ENCODE data around the gene EXD1.
"Not testable (repeated sequence)": the region's sequence is repeated elsewhere in the genome, so short reads cannot be mapped to it uniquely, and the experiment has no call there.

The EXD1 gene

DNA sequence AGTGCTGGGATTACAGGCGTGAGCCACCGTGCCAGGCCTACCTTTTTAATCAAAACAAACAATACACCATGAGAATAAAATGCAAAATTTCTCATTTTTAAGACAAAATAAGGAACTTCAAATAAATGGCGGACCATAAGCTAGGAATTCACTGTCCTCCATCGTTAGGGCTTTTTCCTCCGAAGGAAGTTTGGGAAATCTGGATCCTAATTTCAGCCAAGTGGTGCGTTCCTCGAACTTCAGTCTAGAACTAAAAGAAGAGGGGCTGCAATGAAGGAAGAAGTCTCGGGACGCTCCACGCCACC lies 260 bp downstream of the EXD1 start:
- no peak for DNase-seq

DNA sequence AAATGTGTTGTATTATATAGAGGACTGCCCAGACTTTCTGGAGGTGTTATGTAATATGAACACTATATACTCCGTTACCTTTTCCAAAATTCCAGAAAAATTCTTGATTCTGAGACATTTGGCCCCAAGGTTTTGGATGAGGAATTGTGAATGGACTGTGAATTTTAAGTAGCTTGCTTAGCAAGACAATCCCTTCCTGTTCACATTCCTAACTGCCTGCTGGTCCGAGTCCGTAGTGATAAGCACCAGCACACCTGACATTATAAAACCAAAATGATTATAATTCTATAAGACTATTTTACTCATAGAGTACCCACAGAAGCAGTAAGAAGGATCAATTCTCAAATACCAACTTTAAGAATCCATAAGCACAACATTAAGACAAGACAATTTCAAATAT lies 11.2 kb downstream of the EXD1 start:
- DNase-seq: no peak

DNA sequence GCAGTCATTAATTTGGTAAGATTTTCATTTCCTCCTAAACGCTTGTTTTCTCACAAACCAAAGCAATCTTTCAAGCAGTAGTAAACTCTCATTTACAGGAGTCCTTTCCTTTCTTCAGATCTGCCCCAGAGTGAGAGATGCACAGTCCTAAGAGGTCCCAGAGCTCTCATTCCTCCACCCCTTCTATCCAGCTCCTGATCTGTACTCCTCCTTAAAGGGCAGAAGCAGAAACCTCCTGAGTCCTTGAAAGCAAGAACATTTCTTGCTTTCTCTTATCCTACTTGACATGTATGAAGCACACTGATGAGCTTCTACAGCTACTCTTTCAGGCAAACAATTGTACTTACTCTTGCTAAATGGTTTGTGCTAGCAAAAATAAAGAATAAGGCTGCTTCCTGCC lies 11.7 kb downstream of the EXD1 start:
- DNase-seq: no peak

DNA sequence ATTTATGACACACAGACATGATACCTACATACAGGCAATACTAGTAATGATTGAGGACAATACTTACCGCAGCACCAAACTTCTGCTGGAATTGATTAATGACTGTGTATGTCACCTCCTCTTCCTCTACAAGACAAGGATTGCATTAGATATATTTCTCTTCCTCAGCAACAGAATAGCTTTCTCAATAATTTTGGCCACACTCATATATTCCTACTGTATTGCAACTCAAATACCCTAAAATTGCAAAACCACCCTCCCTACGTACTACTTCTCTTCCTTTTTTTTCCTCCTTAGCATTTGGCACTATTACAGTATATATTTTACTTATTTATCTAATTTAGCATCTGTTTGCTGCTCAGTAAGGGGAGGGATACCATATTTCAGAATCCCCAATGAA lies 14.8 kb downstream of the EXD1 start:
- DNase-seq: no peak

DNA sequence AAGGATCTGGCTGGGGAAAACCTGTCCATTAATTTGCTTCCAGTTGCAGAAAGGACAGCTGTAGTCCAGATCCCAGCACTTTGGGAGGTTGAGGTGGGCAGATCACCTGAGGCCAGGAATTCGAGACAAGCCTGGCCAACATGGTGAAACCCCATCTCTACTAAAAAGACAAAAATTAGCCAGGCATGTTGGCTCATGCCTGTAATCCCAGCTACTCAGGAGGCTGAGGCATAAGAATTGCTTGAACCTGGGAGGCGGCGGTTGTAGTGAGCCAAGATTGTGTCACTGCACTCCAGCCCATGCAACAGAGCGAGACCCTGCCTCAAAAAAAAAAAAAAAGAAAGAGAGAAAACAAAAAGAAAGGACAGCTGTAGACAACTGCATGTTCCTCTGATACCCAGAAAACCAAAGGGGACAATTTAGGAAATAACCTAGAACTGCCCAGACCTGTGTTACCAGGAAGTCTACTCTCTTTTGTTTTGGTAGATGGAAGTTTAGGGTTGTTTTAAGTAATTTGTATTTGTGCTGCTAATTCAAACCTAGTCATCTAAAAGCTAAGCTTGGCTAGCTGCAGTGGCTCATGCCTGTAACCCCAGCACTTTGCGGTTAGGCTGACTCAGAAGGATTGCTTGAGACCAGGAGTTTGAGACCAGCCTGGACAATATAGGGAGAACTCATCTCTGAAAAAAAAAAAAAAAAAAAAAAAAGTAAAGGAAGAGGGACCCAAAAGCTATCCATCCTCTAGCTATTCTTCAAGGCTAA lies 22.7 kb downstream of the EXD1 start:
- DNase-seq: no peak

DNA sequence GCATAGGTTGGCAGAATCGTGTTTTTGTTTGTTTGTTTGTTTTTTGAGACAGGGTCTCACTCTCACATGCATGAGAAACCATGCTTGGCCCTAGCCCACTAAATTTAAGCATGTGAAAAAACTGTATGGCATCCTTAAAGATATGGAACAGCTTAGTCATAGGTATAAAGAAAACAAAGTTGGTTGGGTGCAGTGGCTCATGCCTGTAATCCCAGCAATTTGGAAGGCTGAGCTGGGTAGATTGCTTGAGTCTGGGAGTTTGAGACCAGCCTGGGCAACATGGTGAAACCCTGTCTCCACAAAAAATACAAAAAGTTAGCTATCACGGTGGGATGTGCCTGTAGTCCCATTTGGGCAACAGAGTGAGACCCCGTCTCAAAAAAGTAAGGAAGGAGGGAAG lies 25.2 kb downstream of the EXD1 start:
- DNase-seq: no peak

DNA sequence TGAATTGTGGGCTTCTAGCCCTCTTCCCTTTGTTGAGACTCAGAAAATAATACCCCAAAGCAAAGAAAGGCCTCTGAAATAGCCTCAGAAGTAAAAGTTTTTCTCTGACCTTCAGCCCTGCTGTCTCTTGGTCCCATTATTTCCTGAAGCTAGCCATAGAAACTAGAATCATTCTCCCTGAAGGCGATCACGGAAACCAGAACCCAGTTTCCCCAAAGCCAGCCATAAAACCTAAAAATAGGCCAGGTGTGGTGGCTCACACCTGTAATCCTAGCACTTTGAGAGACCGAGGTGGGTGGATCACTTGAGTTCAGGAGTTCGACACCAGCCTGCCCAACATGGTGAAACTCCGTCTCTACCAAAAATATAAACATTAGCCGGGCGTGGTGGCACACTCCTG lies 27.2 kb downstream of the EXD1 start:
- DNase-seq: no peak

DNA sequence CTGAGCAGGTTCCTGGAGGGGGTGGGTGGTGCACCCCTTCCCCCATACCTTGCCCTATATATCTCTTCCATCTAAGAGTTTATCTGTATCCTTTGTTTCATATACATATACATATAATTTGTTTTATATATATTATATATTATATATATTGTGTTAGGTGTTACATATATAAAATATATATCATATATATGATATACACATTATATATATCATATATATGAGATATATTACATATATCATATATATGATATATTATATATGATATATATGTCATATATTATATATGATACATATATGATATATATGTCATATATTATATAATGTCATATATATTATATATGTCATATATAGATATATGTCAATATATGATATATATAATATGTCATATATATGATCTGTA lies 31.1 kb downstream of the EXD1 start:
- no peak for DNase-seq

DNA sequence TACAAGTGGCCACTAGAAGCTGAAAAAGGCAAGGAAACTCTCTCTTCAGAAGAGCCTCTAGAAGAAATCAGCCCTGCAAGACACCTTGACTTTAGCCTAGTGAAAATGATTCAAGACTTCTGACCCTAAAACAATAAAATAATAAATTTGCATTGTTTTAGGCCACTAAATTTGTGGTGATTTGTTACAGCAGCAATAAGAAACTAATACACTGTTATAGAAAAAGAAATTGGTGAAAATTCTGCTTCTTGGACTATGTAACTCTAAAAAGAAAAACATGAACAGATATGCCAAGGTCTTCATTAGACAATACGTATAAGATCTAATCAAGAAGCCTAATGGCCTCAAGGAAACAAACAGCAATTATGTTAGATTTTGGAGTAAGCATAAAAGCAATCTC lies 36.1 kb downstream of the EXD1 start:
- DNase-seq: no peak

DNA sequence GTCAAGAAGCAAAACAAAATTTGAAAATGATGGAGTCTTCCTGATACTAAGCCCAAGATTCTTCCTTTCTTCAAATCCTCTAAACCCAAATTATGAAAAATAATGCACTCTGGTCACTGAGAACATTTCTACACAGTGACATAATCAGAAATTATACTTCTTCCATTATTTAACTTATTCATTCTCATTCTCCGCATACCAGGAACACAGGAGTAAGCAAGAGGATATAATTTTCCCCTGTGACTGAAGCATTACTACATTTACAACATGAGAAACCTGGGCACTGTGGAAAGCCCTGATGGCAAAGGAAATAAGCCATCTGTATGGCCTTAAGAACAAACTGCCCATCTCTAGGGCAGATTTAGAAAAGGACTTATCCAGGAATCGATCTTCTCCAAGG lies 47.0 kb downstream of the EXD1 start:
- no peak for DNase-seq

DNA sequence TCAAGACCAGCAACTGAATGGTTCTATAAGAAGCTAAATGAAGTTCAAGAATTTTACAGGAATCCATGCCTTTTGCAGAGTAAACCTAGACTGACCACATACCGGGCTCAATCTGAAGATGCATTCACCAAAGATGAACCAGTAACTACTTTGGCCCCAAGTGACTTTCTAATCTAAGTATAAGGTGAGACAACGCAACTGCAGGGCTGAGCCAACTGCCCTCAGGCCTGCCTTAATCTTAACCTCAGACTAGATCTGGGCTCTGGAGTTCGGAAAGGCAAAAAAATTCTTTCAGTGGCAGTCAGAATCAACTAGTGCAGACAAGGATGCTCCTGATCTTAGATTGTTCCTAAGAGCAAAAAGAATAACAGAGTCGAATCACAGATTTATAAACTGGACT lies 48.3 kb downstream of the EXD1 start:
- DNase-seq: no peak

DNA sequence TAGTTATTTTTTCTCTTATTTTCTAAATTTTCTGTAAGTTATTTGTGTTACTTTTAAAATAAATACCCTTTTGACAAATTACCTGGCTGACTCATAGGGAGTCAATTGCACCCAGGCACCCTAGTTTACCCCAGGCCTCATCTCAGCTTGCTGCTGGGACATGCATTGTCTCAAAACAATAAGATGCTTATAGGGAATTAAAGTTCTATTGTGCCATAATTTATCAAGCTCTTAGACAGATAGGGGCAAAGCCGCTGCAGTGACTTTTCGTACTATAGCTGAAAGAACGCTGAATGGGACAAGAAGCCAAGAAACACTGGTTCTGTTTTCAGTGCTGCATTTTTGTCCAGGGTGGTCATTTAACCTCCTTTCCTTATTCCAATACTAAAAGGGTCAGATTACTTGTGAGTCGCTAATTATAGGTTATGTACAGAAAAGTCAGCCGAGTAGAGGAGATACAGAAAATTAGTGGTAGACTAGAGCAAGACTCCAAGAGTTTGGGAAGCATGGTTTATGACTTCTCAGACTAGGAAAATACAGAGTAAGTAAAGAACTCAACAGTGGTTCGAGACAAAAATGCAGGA lies 50.3 kb downstream of the EXD1 start:
- no peak for DNase-seq

DNA sequence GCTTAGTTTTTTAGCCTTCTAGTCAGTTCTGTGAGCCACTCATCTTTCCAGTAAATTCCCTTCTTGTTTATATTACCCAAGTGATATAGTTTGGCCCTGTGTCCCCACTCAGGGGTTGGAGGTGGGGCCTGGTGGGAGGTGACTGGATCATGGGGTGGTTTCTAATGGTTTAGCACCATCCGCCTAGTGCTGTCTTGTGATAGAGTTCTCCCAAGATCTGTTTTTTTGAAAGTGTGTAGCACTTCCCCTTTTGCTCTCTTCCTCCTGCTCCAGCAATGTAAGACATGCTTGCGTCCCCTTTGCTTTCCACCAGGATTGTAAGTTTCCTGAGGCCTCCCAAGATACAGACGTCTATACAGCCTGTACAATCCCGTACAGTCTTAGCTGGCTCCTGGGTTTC lies 60.8 kb downstream of the EXD1 start:
- DNase-seq: no peak

DNA sequence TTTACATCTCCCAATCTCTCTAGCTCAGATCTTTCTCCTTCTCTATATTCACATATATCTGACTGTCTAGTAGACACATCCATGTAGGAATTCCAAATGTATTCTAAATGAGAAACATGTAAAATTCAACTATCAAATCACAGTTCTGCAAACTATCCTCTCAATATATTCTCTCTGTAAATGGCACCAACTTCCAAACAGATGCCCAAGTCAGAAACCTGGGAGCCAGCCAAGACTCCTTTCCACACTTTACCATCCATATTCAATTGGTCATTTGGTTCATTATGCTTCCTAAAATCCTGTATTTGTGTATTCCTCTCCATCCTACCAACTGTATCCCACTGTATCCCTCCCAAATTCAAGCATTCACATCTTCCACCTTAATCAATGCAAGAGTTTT lies 61.5 kb downstream of the EXD1 start:
- DNase-seq: no peak

DNA sequence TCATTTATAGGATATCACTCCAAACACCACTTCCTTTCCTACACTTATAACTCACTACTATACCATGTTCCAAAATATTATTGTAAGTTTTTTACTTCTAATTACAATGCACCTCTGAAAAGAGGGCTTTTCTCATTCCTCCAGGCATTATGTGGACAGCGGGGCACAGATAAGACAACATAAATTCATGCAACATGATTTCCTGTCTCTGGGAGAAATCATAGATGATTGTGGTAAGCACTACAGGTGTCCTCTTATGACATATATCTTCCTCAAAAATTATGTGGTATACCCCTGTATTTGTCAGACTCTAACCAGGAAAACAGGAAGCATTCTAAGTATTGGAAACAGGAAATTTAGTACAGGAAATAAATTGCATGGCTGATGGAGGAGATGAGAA lies 68.8 kb downstream of the EXD1 start:
- no peak for DNase-seq

DNA sequence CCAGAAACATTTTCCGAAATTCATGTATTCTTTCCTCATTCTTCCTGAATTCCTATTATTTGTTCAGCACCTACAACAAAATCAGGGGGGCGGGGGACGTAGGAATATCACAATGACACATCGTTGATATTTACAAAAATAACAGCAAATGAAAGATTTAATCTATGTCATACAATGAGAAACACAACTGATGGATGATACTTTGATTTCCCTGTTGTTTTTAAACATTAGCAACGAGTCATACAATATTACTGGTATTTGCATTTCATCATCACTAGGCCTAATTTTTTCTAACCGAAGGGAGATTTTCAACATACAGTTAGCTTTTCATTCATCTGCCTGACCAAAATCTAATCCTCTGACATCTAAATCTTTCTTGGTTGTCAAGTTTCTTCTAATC lies 69.2 kb downstream of the EXD1 start:
- DNase-seq: no peak

DNA sequence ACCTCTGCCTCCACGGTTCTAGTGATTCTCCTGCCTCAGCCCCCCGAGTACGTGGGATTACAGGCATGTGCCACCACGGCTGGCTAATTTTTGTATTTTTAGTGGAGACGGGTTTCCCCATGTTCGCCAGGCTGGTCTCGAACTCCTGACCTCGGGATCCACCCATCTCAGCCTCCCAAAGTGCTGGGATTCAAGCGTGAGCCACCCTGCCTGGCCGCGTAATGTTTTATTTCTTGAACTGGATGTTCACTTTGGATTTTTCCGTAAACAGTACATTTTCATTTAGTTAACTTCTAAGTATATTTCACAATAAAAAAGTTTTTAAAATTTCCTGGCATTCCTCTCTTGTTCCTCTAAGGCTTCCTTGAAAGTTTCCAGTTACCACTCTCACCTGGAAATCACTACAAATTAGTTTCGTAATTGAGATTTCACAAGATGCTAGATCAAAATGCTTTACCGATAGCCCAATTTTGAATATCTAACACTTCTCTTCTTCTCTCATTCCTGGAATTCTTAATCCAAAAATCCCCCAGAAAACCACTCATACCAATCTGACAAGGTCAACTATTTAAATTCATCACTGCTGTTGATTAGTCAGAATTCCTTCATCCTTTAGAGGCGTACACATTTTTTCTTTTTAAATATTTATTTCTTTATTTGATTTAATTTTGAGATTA lies 69.8 kb downstream of the EXD1 start:
- no peak for DNase-seq

DNA sequence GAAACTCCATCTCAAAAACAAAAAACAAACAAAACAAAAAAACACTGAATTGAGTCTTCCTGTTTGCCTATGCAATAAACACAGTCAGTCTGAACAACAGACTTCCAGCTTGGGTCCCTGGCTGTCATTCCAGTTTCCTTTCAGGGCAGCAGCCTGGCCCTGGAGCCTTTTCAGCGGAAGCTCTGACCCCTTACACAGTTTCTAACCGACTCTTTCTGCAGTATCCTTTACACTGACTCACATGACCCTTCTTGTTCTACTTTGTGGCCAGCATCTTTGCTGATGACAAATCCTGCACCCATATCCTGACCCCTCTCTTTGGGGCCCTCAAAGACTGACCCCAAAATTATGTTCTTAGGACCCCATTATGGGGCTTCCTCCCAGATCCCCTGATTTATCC lies 76.1 kb downstream of the EXD1 start:
- no peak for DNase-seq

DNA sequence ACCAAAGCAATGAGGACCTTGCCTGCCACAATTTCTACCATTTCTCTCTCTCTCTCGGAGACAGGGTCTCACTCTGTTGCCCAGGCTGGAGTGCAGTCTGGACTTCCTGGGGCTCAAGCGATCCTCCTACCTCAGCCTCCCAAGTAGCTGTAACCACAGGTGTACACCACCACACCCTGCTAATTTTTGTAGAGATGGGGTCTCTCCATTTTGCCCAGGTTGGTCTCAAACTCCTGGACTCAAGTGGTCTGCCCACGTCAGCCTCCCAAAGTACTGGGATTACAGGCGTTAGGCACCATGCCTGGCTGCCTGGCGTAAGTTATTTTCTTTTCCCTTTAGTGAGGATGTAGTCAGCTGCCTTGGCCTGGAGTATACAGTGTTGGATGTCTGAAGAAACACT lies 76.8 kb downstream of the EXD1 start:
- no peak for DNase-seq

DNA sequence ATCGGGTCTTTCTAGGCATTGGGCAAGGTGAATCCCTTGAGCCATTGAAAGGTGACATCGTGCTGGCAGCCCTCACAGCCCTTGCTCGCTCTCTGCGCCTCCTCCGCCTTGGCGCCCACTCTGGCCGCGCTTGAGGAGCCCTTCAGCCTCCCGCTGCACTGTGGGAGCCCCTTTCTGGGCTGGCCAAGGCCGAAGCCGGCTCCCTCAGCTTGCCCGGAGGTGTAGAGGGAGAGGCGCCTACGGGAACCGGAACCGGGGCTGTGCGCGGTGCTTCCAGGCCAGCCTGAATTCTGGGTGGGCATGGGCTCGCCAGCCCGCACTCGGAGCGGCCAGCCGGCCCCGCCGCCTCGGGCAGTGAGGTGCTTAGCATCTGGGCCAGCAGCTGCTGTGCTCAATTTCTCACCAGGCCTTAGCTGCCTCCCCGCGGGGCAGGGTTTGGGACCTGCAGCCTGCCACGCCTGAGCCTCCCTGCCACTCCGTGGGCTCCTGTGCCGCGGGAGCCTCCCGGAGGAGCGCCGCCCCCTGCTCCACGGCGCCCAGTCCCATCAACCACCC lies 79.0 kb downstream of the EXD1 start:
- no peak for DNase-seq

DNA sequence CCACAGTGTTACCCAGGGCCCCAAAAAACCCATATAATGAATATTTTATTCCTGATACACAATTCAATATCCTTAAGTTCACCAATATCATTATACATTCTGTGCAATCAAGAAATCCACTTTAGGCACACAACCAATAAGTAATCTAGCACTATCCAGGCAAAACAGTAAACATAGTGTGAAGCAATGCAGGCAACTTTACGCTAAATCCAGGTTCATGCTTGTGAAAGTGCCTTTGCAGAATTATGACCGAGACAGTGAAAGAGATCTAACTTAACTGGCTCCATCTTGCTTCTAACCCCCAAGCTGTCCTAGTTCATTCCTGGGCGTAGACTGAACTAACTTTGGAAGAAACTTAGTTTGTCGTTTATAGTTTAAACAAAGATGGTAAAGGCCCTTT lies 80.3 kb downstream of the EXD1 start:
- DNase-seq: no peak

DNA sequence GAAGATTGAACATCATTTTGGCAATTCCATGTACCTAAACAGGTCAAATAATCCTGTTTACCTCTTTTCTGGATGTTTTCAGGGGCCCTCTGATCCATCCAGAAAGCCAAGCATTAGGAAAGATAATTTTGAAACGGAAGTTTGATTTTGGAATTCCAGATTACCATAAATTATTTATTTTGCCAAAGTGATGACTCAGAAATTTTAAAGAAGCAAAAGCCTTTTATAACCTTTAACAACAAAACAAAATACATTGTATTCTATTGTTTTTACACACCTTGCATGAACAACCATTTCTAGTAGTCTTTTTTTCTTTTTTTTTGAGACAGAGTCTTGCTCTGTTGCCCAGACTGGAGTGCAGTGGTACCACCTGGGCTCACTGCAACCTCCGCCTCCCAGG lies 82.5 kb downstream of the EXD1 start:
- no peak for DNase-seq

DNA sequence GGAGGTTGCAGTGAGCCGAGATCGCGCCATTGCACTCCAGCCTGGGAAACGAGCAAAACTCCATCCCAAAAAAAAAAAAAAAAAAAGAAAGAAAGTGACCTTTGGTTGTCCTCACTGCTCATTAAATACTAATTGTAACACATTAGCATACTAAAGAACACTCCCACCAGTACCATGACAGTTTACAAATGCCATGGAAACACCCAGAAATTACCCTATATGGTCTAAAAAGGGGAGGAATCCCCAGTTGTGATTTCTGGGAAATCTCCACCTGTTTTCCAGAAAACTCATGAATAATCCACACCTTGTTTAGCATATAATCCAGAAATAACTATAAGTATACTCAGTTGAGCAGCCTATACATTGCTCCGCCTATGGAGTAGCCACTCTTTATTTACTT lies 90.9 kb downstream of the EXD1 start:
- DNase-seq: no peak

DNA sequence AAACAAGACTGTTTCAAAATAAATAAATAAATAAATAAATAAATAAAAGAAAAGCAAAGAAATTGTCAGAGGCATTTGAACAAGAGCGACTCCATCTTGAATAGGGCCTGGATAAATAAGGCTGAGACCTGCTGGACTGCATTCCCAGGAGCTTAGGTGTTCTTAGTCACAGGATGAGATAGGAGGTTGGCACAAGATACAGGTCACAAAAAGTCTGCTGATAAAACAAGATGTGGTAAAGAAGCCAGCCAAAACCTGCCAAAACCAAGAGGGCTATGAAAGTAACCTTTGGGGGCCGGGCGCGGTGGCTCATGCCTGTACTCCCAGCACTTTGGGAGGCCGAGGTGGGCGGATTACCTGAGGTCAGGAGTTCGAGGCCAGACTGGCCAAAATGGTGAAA lies 91.4 kb downstream of the EXD1 start:
- not testable (repeated sequence) for DNase-seq

DNA sequence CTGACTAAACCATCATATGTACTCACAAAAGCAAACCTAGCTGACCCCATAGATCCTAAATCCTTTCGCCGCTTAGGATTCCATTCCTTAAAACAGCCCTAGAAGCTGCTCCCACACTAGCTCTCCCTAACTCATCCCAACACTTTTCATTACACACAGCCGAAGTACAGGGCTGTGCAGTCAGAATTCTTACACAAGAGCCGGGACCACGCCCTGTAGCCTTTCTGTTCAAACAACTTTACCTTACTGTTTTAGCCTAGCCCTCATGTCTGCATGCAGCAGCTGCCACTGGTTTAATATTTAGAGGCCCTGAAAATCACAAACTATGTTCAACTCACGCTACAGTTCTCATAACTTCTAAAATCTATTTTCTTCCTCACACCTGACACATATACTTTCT lies 95.0 kb downstream of the EXD1 start:
- not testable (repeated sequence) for DNase-seq

Data from right hindlimb (tissue), 1 donor.